Measurements from ENCODE around the gene RPLP1.

RPLP1 gene

DNA sequence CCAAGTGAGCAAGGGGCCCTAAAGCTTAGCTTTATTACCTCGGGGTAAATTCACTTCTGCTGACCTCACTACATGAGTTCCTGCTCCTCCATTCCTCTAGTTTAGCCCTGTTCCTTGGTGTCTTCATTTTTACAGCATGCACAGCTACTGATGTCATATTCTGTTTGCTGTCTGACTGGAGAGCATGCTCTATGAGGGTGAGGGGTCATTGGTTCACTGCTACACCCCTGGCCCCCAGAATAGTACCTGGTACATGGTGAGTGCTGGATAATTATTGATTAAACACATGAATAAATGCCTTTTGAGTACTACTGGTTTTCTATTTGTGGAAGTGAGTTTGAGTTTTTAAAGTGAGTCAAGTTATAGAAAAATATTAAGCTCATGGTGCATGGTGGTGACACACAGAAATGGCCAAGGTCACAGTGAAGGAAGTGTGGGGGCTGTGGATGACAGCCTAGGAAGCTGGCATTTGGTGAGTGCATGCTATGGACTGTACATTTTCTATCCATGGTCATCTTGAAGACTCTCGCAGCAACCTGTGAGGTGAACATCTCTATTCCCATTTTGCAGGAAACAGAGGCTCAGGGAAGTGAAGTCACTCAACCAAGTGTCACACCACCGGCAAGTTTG is 34.0 kb downstream of the RPLP1 start:
- H3K4me3 ChIP-seq (ENCODE audit: low read depth, low read length) = no peak overlapping the region
- no peak for DNase-seq (ENCODE audit: low read depth)
- TF ChIP-seq POLR2A (IDR thresholded peaks at IDR 0.05; ENCODE audit: extremely low read depth, insufficient read length) (no peak), MYC (IDR thresholded peaks at IDR 0.05; ENCODE audit: low read depth, low read length) (no peak)
- TF ChIP-seq, protein P1, sequence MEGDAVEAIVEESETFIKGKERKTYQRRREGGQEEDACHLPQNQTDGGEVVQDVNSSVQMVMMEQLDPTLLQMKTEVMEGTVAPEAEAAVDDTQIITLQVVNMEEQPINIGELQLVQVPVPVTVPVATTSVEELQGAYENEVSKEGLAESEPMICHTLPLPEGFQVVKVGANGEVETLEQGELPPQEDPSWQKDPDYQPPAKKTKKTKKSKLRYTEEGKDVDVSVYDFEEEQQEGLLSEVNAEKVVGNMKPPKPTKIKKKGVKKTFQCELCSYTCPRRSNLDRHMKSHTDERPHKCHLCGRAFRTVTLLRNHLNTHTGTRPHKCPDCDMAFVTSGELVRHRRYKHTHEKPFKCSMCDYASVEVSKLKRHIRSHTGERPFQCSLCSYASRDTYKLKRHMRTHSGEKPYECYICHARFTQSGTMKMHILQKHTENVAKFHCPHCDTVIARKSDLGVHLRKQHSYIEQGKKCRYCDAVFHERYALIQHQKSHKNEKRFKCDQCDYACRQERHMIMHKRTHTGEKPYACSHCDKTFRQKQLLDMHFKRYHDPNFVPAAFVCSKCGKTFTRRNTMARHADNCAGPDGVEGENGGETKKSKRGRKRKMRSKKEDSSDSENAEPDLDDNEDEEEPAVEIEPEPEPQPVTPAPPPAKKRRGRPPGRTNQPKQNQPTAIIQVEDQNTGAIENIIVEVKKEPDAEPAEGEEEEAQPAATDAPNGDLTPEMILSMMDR (IDR thresholded peaks at IDR 0.05; ENCODE audit: low read depth, low read length) = no peak
- TF ChIP-seq, protein P2, sequence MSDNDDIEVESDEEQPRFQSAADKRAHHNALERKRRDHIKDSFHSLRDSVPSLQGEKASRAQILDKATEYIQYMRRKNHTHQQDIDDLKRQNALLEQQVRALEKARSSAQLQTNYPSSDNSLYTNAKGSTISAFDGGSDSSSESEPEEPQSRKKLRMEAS (IDR thresholded peaks at IDR 0.05; ENCODE audit: low read depth, low read length) = no peak

DNA sequence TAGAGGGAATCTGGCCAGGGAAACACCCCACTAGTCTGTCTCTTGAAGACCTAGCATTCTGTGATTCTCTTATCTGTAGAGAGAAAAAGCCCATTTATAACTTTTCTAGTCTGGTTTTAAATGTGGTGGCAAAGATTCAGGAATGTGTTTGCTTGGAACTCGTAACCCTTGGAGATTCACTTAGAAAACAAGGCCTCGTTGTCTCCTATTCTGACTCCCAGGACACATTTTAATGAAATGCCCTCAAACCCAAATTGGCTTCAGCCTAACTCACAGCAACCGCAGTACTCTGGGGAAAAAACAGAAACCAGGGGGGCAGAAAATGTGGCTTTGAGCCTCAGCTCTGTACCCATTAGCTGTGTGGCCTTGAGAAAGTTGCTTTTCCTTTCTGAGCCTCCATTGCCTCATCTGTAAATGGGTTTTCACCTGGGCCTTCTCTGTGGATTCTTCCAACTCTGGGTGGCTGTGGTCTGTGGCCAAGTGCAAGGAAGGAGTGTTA is 36.5 kb downstream of the RPLP1 start:
- DNase-seq (ENCODE audit: low read depth) = no peak
- TF ChIP-seq, protein P1 (IDR thresholded peaks at IDR 0.05; ENCODE audit: low read depth, low read length) = no peak
- TF ChIP-seq, protein P2 (IDR thresholded peaks at IDR 0.05; ENCODE audit: low read depth, low read length) = no peak
- no peak for TF ChIP-seq MYC (IDR thresholded peaks at IDR 0.05; ENCODE audit: low read depth, low read length)
- TF ChIP-seq POLR2A (IDR thresholded peaks at IDR 0.05; ENCODE audit: extremely low read depth, insufficient read length) = no peak
- H3K4me3 ChIP-seq (ENCODE audit: low read depth, low read length) = no peak overlapping the region

DNA sequence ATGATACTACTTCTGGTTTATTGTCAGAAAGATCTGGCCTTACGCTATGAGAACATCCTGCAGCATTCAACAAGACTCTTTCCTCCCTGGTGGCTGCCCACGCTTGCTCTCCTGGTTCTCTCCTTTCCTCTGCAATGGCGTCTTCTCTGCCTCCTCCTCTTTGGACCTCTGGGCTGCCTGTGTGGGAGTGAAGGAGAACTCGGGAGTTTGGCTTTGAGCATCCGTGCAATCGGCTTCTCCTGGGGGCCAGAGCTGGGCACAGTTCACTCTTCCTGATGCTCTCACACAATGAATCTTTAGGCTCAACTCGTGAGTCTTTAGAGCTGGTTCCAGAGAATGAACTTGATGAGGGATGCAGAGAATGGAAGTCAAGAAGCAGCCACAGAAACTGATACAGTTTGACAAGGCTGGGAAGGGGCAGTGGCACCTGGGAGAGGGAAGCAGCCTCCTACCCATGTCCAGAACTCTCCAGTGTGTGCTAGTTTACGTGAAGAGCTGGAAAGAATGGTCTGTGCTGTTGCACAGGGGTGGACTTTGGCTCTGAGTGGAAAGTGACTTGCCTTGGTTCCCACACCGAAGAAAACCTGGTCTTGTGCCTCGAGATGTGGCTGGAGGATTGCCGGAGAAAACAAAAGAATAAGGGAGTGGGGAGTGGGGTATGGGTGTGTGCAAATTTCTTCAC is 37.9 kb downstream of the RPLP1 start:
- TF ChIP-seq POLR2A (IDR thresholded peaks at IDR 0.05; ENCODE audit: extremely low read depth, insufficient read length) (no peak), MYC (IDR thresholded peaks at IDR 0.05; ENCODE audit: low read depth, low read length) (no peak)
- TF ChIP-seq, protein P1 (IDR thresholded peaks at IDR 0.05; ENCODE audit: low read depth, low read length) = no peak
- TF ChIP-seq, protein P2 (IDR thresholded peaks at IDR 0.05; ENCODE audit: low read depth, low read length) = no peak
- DNase-seq (ENCODE audit: low read depth) = no peak
- no peak overlapping the region for H3K4me3 ChIP-seq (ENCODE audit: low read depth, low read length)

DNA sequence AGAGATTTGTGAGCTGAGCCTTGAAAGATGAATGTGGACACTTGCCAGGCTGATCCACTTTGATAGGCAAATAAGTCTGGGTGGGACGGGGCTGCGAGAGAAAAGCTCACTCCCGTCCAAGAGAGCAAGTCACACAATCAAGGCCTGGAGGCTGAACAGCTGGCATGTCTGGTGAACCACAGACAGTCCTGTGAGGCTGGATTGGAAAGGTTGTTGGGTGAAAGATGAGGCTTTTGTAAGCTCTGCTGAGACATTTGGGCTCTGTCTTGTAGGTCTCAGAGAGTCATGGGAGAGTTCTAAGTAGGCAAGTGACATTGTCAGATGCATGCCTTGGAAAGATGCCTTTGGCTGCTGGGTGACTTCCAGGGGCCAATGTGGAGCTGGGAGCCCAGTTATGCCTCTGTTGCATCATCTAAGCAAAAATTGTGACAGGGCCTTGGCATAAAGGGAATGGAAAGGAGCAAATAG is 38.5 kb downstream of the RPLP1 start:
- H3K4me3 ChIP-seq (ENCODE audit: low read depth, low read length) = no peak overlapping the region
- no peak for TF ChIP-seq POLR2A (IDR thresholded peaks at IDR 0.05; ENCODE audit: extremely low read depth, insufficient read length)
- TF ChIP-seq, protein P1 (IDR thresholded peaks at IDR 0.05; ENCODE audit: low read depth, low read length) = no peak
- no peak for TF ChIP-seq MYC (IDR thresholded peaks at IDR 0.05; ENCODE audit: low read depth, low read length)
- TF ChIP-seq, protein P2 (IDR thresholded peaks at IDR 0.05; ENCODE audit: low read depth, low read length) = no peak
- no peak for DNase-seq (ENCODE audit: low read depth)

DNA sequence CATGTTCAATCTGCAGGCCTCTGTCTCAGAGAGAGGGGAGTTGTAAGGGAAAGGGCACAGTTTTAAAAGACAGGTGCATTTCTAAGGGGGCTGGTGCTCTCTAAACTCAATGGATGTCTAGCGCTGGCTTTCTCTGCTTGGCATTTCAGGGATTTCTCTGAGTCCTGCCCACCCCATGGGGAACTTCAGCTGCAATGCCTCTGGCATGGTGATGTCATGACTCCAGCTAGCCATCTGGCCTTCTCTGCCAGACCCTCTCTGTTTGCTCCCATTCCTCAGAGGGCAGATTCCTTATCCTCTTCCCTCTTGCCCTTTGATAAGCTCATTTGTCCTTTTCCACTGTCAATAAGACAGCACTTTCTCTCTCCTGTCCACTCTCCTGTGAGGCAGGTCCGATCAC is 40.8 kb downstream of the RPLP1 start:
- no peak overlapping the region for H3K4me3 ChIP-seq (ENCODE audit: low read depth, low read length)
- no peak for DNase-seq (ENCODE audit: low read depth)
- TF ChIP-seq, protein P2 (IDR thresholded peaks at IDR 0.05; ENCODE audit: low read depth, low read length) = no peak
- no peak for TF ChIP-seq POLR2A (IDR thresholded peaks at IDR 0.05; ENCODE audit: extremely low read depth, insufficient read length)
- TF ChIP-seq, protein P1 (IDR thresholded peaks at IDR 0.05; ENCODE audit: low read depth, low read length) = no peak
- no peak for TF ChIP-seq MYC (IDR thresholded peaks at IDR 0.05; ENCODE audit: low read depth, low read length)

All from NB4 (cell line).